ENCODE results near the gene CHKA. TPM values are rescaled to one million over a fixed set of nuclear protein-coding genes. Genes with fewer than 3 reads are reported as not detected.

Gene CHKA
- total and polyA plus RNA-seq, 2 of the 4 experiments (the other 2 are of a cell fraction), result 4.5 to 8.4 TPM

DNA sequence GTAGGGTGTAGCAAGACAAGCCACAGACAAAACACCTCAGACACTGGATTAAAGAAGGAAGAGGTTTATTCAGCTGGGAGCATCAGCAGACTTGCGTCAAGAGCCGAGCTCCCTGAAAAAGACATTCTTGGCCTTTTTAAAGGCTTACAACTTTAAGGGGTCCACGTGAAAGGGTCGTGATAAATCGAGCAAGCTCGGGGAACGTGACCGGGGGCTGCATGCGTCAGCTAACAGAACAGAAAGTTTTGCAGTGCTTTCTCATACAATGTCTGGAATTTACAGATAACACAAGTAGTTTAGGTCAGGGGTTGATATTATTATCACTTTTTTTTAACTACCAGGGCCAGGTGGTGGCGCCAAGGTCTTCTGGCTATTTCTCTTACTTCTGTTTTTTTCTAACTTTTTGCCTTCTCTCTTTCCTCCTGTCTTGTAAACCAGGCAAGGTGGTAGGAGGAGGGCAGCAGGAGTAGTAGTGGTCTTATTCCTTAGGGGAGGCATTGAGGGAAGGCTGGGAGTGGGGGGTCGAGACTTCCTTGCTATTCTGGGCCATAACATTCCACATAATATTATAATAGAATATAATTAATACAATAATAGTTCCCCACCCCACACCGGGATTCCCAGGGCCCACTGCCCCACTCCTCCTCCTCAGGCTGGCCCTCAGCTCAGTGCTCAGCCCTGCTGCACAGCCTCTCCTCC, 111.6 kb downstream of the CHKA start (continued):
- no peak for TF ChIP-seq MXI1 (IDR thresholded peaks at IDR 0.05; ENCODE audit: borderline replicate concordance, low read depth, low read length)
- no peak for TF ChIP-seq MAZ (IDR thresholded peaks at IDR 0.05; ENCODE audit: borderline replicate concordance, low read depth, low read length)

DNA sequence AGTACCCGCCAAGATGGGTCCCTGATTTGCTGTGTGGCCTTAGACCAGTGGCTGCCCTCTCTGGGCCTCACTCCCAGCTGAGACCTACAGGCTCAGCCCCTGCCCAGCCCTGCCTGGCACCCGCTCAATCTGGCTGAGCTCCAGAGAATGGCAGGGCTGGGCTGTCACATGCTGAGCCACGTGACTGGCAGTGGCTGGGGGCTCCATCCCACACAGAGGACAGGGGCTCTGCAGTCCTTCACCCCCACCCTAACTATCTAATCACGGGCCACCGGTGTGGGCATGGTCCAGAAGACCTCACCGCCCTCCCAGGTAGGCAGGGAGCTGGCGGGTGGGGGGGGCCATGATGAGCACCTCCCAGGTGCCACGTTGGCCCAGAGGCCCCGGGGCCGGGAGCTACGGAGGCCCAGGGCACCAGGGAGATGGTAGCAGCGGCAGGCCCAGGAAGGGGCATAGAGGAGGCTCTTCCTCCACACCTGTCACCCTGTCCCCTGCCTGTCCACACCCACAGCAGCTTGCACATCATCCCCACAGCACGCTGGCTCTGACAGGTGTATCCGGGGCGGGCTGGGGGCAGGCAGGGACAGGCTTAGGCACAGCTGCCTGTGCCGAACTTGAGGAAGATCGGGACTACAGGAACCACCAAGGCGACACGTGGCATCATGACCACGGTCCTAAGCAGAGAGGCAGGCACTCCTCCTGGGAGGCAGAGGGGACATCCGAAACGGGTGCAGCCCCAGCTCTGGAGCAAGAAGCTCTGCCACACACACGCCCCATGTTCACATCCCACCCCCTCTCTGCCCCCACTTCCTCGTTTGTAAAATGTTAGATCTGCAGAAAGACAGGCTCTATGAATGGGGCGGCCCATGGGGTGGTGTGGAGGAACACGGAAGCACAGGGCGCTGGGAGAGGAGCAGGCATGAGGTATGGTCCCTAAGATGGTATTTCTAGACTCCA, 112.5 kb downstream of the CHKA start:
- Histone ChIP-seq H4K20me1 (ENCODE audit: insufficient read depth, low read length) (no peaks in the 10 kb centered on the region), H3K4me3 (ENCODE audit: insufficient read depth, low read depth, low read length) (no peak overlapping the region), H2BK15ac (ENCODE audit: low read depth, low read length) (peak overlapping the region; percentile 77; the same call in 1 of the 3 replicates), H3K14ac (replicated peaks; ENCODE audit: low read depth, low read length) (peak overlapping the region; percentile 50; the same call in 1 of the 2 replicates), H4K8ac (ENCODE audit: low read depth in 2 of 2, low read length in 2 of 2) (peak overlapping the region; percentile 32 to 92; a peak in 3 of 4 replicates), H3K9me3 (ENCODE audit: control insufficient read depth, insufficient read depth, low read length) (no peaks in the 10 kb centered on the region), H2AK5ac (ENCODE audit: low read depth, low read length) (peak overlapping the region; percentile 77), H3K4me1 (ENCODE audit: control insufficient read depth, insufficient read depth, low read length) (peaks cover 33% of the 10 kb centered on the region), H4K5ac (ENCODE audit: low read depth, low read length) (peak overlapping the region; percentile 57), H3K36me3 (ENCODE audit: control insufficient read depth, insufficient read depth, low read length) (no peaks in the 10 kb centered on the region), H2BK20ac (ENCODE audit: low read depth, low read length) (peak overlapping the region; percentile 40), H3K27me3 (ENCODE audit: control insufficient read depth, insufficient read depth, low read length) (no peaks in the 10 kb centered on the region), H3K23ac (ENCODE audit: low read depth, low read length) (no peak overlapping the region), H2AK9ac (replicated peaks; ENCODE audit: low read depth, low read length, poor library complexity) (peak overlapping the region; percentile 50), H3K27ac (ENCODE audit: insufficient read depth, low read length) (peak overlapping the region; percentile 63), H3K4ac (ENCODE audit: low read depth, low read length) (peak overlapping the region; percentile 100), H3K4me2 (ENCODE audit: low read depth, low read length) (no peak overlapping the region), H4K91ac (ENCODE audit: insufficient read depth, low read depth, low read length) (peak overlapping the region; percentile 4; the same call in 1 of the 2 replicates), H3K9me1 (ENCODE audit: insufficient read depth, low read length) (peaks cover 29% of the 10 kb centered on the region), H2AFZ (replicated peaks; ENCODE audit: low read length, poor library complexity) (peak overlapping the region; percentile 37), H2BK120ac (ENCODE audit: low read depth, low read length) (peak overlapping the region; percentile 39), H2BK5ac (ENCODE audit: low read depth, low read length, poor library complexity, severe bottlenecking) (no peak overlapping the region), H3K79me1 (ENCODE audit: low read depth in 1 of 2, low read length in 2 of 2) (peaks cover 13 to 37% of the 10 kb centered on the region in 2 experiments; a peak in 3 of 4 replicates), H3K56ac (ENCODE audit: extremely low read depth, insufficient read depth, low read length) (no peak overlapping the region), H3K18ac (ENCODE audit: low read depth, low read length) (peak overlapping the region; percentile 40; the same call in 1 of the 2 replicates), H3K9ac (ENCODE audit: low read depth, low read length) (no peak overlapping the region)
- ChIA-PET CTCF (interaction anchor here (0.6 kb wide), 1 partner anchor 104 kb away, joined by 5 read pairs; no protein-coding TSS in a partner anchor), POLR2A (ENCODE audit: unreplicated experiment) (no interaction called here)
- in situ Hi-C loops (cut with MboI; ENCODE audit: low sequenced_read_pairs), result no loop called here
- ATAC-seq (ENCODE audit: low read depth) (no peak), DNase-seq (no peak)
- WGBS, 2 experiments (ENCODE audit: extremely low coverage in 2 of 2, insufficient read length in 1 of 2), result 100% methylated on average over 3 of the region's 27 CpGs; no CpG with 5 or more reads in 1 of the 2 experiments
- dilution Hi-C loops (cut with HindIII; ENCODE audit: low sequenced_read_pairs, unreplicated experiment), result no loop called here
- intact Hi-C loops (cut with micrococcal nuclease), result no loop called here
- TF ChIP-seq, protein P1, sequence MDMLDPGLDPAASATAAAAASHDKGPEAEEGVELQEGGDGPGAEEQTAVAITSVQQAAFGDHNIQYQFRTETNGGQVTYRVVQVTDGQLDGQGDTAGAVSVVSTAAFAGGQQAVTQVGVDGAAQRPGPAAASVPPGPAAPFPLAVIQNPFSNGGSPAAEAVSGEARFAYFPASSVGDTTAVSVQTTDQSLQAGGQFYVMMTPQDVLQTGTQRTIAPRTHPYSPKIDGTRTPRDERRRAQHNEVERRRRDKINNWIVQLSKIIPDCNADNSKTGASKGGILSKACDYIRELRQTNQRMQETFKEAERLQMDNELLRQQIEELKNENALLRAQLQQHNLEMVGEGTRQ (IDR thresholded peaks at IDR 0.05; ENCODE audit: low read depth, low read length), result peak; percentile 53; the same call in 1 of the 2 replicates
- TF ChIP-seq POLR2A (IDR thresholded peaks at IDR 0.05; ENCODE audit: low read depth, low read length), result no peak
- no TSS peak for BruUV-seq (replicated peaks)

All from IMR-90 (cell line).